Calu3 (cell line): ENCODE results near the gene KCTD1. TPM values are rescaled to one million over a fixed set of nuclear protein-coding genes. Genes with fewer than 3 reads are reported as not detected.

Source experiments
- BruUV-seq: library from RNA; stranded (reverse); fragments of 400-500 nt; replicated peaks from 2 replicates; lab custom pipeline; 2021; lab: Mats Ljungman, UMichigan
- CTCF ChIA-PET: fragments of 300-600 bp; sonication (Branson Sonifier 250); formaldehyde crosslinking; loops from one replicate; lab custom pipeline; 2022; ENCODE audit warnings: antibody characterized with exemption; lab: Charles Lee
- DNase-seq: peaks from one replicate; pipeline ENCODE4 v3.0.0; 2022
- H3K27ac Mint-ChIP-seq: one replicate; pipeline ENCODE4 v1.8.0; 2022; ENCODE audit warnings: mixed read lengths; ENCODE audit not compliant: unreplicated experiment
- H3K27me3 Mint-ChIP-seq: one replicate; pipeline ENCODE4 v1.8.0; 2022; ENCODE audit warnings: mixed read lengths; ENCODE audit not compliant: unreplicated experiment
- H3K36me3 Mint-ChIP-seq: one replicate; pipeline ENCODE4 v1.8.0; 2022; ENCODE audit warnings: mild to moderate bottlenecking, moderate library complexity, mixed read lengths; ENCODE audit not compliant: insufficient read depth, unreplicated experiment
- H3K4me1 Mint-ChIP-seq: one replicate; pipeline ENCODE4 v1.8.0; 2022; ENCODE audit warnings: mild to moderate bottlenecking, low read depth, mixed read lengths; ENCODE audit not compliant: unreplicated experiment
- H3K4me3 Mint-ChIP-seq: one replicate; pipeline ENCODE4 v1.8.0; 2022; ENCODE audit warnings: mild to moderate bottlenecking, low read depth, moderate library complexity, mixed read lengths; ENCODE audit not compliant: unreplicated experiment
- H3K9me3 Mint-ChIP-seq: one replicate; pipeline ENCODE4 v1.8.0; 2022; ENCODE audit warnings: low read depth, mixed read lengths; ENCODE audit not compliant: unreplicated experiment
- intact Hi-C: fragments of 100-400 bp; cut with micrococcal nuclease; formaldehyde crosslinking; loops from one replicate; pipeline ENCODE4 v1.10.0; 2022; ENCODE audit not compliant: unreplicated experiment
- total RNA-seq: library from RNA; stranded (reverse); gene quantifications from 2 replicates; pipeline ENCODE4 v1.2.3, GENCODE V29; 2022
- TF ChIP-seq, protein P1 (sequence below): fragments of 200-600 bp; IDR thresholded peaks from one replicate; pipeline ENCODE4 v1.8.0; 2022; ENCODE audit warnings: antibody characterized with exemption; ENCODE audit not compliant: unreplicated experiment

The KCTD1 gene
- total RNA-seq, 1 experiment from 2014 or later: 54.1 TPM

DNA sequence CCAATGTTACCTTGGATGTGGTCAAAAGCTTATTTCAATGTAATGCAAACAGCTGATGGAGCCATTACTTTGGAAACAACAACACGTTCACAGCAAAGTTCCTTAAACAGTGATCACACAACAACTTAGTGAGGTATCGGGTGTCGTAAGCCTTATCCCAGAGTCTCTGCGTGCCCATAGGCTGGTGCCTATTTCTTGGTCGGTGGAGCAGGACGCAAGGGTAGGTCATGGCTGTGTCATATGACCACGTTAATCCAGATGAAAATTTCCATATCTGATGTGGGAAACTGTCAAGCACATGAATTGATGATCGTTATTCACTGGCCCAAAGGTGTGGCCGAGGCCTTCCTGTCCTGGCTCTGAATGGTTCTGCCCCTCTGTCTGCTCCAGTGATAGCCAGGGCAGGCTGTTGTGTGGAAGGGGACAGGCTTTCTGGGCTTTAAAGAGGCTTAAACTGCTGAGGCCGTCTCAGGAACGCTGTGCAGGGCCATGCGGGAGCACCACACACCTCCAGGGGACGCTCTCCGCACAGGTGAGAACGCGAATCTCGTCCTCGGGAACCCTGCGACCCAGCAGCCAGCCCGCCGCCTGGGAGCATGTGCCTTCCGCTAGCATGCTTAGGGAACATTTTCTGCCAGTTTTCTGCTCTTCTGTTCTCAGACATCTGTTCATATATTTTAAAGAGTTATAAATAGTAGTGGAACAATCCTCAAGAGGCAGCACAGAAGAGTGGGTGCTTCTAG lies 90.6 kb downstream of the KCTD1 start:
- no TSS peak for BruUV-seq
- peaks cover 40% of the 10 kb centered on the region for H3K4me1 Mint-ChIP-seq
- H3K36me3 Mint-ChIP-seq: peaks cover 28% of the 10 kb centered on the region
- no peaks in the 10 kb centered on the region for H3K27me3 Mint-ChIP-seq
- CTCF ChIA-PET: interaction anchor here (0.6 to 1.2 kb wide), 2 partner anchors 86 to 471 kb away, joined by 3 read pairs; no protein-coding TSS in a partner anchor
- intact Hi-C loops: no loop called here
- H3K9me3 Mint-ChIP-seq: no peaks in the 10 kb centered on the region
- no peak overlapping the region for H3K4me3 Mint-ChIP-seq
- H3K27ac Mint-ChIP-seq: no peak overlapping the region
- TF ChIP-seq, protein P1, sequence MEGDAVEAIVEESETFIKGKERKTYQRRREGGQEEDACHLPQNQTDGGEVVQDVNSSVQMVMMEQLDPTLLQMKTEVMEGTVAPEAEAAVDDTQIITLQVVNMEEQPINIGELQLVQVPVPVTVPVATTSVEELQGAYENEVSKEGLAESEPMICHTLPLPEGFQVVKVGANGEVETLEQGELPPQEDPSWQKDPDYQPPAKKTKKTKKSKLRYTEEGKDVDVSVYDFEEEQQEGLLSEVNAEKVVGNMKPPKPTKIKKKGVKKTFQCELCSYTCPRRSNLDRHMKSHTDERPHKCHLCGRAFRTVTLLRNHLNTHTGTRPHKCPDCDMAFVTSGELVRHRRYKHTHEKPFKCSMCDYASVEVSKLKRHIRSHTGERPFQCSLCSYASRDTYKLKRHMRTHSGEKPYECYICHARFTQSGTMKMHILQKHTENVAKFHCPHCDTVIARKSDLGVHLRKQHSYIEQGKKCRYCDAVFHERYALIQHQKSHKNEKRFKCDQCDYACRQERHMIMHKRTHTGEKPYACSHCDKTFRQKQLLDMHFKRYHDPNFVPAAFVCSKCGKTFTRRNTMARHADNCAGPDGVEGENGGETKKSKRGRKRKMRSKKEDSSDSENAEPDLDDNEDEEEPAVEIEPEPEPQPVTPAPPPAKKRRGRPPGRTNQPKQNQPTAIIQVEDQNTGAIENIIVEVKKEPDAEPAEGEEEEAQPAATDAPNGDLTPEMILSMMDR: no peak
- DNase-seq: no peak

DNA sequence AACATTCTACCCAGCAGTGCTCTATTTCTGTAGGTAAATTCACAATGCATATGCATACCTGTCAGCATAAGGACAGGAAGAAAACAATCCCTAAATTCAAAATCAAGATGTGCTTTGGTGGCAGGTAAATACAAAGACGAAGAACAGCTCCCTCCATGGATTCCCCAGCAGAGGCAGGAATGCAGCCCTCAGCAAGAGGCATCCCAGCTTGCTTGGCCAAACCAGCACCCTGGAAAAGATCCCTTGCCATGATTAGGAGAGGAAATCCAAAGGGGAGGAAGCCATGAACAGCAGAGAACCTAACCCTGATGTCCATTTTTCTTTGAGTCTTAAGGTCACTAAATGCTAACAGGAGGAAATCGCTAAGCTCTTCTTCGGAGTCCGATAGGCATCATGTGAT lies 91.2 kb downstream of the KCTD1 start:
- TF ChIP-seq, protein P1: no peak
- DNase-seq: no peak
- Mint-ChIP-seq H3K27ac (no peak overlapping the region), H3K9me3 (no peaks in the 10 kb centered on the region), H3K4me1 (peaks cover 35% of the 10 kb centered on the region), H3K36me3 (peaks cover 28% of the 10 kb centered on the region), H3K4me3 (no peak overlapping the region), H3K27me3 (no peaks in the 10 kb centered on the region)
- no TSS peak for BruUV-seq
- intact Hi-C loops: no loop called here
- CTCF ChIA-PET: interaction anchor here (1.2 kb wide), 1 partner anchor 86 kb away, joined by 3 read pairs; no protein-coding TSS in a partner anchor

DNA sequence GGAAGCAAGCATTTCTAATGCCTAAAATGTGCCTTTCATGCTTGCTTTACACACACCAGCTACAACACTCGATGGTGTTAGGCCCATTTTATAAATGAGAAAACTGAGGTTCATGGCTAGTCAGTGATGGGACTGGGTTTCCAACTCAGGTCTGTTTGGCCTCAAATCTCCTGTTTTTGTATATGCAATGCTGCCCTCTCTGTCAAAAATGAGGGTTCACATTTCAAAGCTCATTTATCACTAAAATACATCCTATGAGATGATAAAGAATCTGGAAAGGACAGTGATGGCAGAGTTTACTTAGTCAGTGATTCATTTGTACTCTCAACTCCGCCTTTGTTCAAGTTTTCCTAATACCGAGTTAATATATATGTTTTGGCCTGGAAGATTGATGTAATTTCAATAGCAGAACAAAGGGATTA lies 92.3 kb downstream of the KCTD1 start:
- H3K9me3 Mint-ChIP-seq: no peaks in the 10 kb centered on the region
- CTCF ChIA-PET: interaction anchor here (0.6 to 1.0 kb wide), 4 partner anchors 29 to 159 kb away, joined by 3 to 7 read pairs (median 4); no protein-coding TSS in a partner anchor
- H3K4me3 Mint-ChIP-seq: no peak overlapping the region
- no peak overlapping the region for H3K27ac Mint-ChIP-seq
- peaks cover 28% of the 10 kb centered on the region for H3K36me3 Mint-ChIP-seq
- BruUV-seq: no TSS peak
- no peak for DNase-seq
- H3K27me3 Mint-ChIP-seq: no peaks in the 10 kb centered on the region
- TF ChIP-seq, protein P1: no peak
- intact Hi-C loops: no loop called here
- peaks cover 23% of the 10 kb centered on the region for H3K4me1 Mint-ChIP-seq

DNA sequence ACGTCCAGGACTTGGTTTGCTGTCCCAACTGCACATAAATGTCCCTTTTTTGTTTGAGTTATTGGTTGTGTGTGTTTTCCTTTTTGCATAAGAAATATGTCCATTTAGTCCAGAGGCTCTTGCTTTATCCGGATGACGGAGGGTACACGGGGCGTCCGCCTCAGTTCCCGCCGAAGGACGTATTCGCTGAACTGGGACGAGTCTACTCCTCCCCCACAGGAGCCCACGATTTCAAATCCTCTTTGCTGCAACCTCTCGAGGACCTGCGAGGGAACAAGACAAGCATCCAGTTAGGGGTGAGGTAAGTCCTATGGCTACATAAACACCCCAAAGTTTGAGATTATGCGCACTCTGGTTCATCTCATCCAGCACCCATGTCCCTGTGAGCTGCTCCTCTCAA lies 92.7 kb downstream of the KCTD1 start:
- Mint-ChIP-seq H3K27me3 (no peaks in the 10 kb centered on the region), H3K36me3 (peaks cover 28% of the 10 kb centered on the region), H3K9me3 (no peaks in the 10 kb centered on the region), H3K4me3 (no peak overlapping the region), H3K27ac (no peak overlapping the region), H3K4me1 (peaks cover 19% of the 10 kb centered on the region)
- no TSS peak for BruUV-seq
- intact Hi-C loops: no loop called here
- DNase-seq: no peak
- TF ChIP-seq, protein P1: no peak
- CTCF ChIA-PET: interaction anchor here (0.6 to 1.0 kb wide), 3 partner anchors 28 to 160 kb away, joined by 3 to 7 read pairs (median 6); no protein-coding TSS in a partner anchor
